ENCODE results near the gene TTC28.
"Not testable (repeated sequence)": the region's sequence is repeated elsewhere in the genome, so short reads cannot be mapped to it uniquely, and the experiment has no call there.

Gene TTC28

GRCh38 chr22:28172892-28173670, 506.6 kb downstream of the TTC28 start:
- DNase-seq: peak; percentile 35

GRCh38 chr22:28171712-28172111, 507.9 kb downstream of the TTC28 start:
- no peak for DNase-seq

- peak; percentile 54 for DNase-seq
Measured at GRCh38 chr22:28171115-28171514, 508.5 kb downstream of the TTC28 start.

GRCh38 chr22:28169314-28169713, 510.3 kb downstream of the TTC28 start:
- DNase-seq: not testable (repeated sequence)

- no peak for DNase-seq
Measured at GRCh38 chr22:28155808-28156207, 523.8 kb downstream of the TTC28 start.

- no peak for DNase-seq
Measured at GRCh38 chr22:28154861-28155260, 524.8 kb downstream of the TTC28 start.

- DNase-seq: no peak
Measured at GRCh38 chr22:28151151-28151816, 528.4 kb downstream of the TTC28 start.

GRCh38 chr22:28148816-28149465, 530.7 kb downstream of the TTC28 start:
- no peak for DNase-seq

- no peak for DNase-seq
Measured at GRCh38 chr22:28147401-28147800, 532.2 kb downstream of the TTC28 start.

- no peak for DNase-seq
Measured at GRCh38 chr22:28146401-28147314, 533.0 kb downstream of the TTC28 start.

- no peak for DNase-seq
Measured at GRCh38 chr22:28143961-28144745, 535.5 kb downstream of the TTC28 start.

GRCh38 chr22:28143241-28143865, 536.3 kb downstream of the TTC28 start:
- no peak for DNase-seq

GRCh38 chr22:28142361-28142961, 537.2 kb downstream of the TTC28 start:
- peak; percentile 73 for DNase-seq

- no peak for DNase-seq
Measured at GRCh38 chr22:28141614-28142013, 538.0 kb downstream of the TTC28 start.

- peak; percentile 47 for DNase-seq
Measured at GRCh38 chr22:28139961-28140360, 539.7 kb downstream of the TTC28 start.

GRCh38 chr22:28139516-28139915, 540.1 kb downstream of the TTC28 start:
- DNase-seq: no peak

GRCh38 chr22:28137036-28137435, 542.6 kb downstream of the TTC28 start:
- DNase-seq: no peak

- no peak for DNase-seq
Measured at GRCh38 chr22:28132466-28132865, 547.2 kb downstream of the TTC28 start.

GRCh38 chr22:28129319-28129962, 550.2 kb downstream of the TTC28 start:
- DNase-seq: no peak

- DNase-seq: no peak
Measured at GRCh38 chr22:28128827-28129226, 550.8 kb downstream of the TTC28 start.
